GM18499 (cell line): ENCODE data around the gene AGGF1.
"Not testable (repeated sequence)": the region's sequence is repeated elsewhere in the genome, so short reads cannot be mapped to it uniquely, and the experiment has no call there.

Source experiments
- ATAC-seq: cut with Tn5 transposase; IDR thresholded peaks from one replicate; pipeline ENCODE4 v1.9.1; 2021; ENCODE audit warnings: moderate number of reproducible peaks; ENCODE audit not compliant: insufficient read depth, unreplicated experiment

The AGGF1 gene

GRCh38 chr5:77022511-77023417 lies 7.4 kb upstream of the AGGF1 start:
- ATAC-seq, result no peak

DNA sequence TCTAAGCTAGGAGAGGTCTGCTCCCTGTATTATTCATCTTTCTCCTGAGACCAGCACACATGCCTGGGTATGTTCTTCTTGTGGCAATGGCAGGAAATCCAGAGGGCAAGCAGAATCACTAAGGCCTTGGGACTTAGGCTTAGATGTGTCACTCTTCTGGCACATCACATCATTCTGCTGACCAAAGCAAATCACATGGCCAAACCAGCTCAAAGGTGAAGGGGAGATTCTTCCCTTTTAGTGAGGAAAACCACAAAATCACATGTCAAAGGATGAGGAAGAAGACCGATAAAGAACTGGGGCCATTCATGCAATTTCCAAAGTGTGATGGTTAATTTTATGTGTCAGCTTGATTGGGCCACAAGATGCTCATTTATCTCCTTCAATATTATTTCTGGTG lies 5.7 kb upstream of the AGGF1 start:
- ATAC-seq, result no peak

GRCh38 chr5:77028631-77029375 lies 1.4 kb upstream of the AGGF1 start:
- no peak for ATAC-seq

DNA sequence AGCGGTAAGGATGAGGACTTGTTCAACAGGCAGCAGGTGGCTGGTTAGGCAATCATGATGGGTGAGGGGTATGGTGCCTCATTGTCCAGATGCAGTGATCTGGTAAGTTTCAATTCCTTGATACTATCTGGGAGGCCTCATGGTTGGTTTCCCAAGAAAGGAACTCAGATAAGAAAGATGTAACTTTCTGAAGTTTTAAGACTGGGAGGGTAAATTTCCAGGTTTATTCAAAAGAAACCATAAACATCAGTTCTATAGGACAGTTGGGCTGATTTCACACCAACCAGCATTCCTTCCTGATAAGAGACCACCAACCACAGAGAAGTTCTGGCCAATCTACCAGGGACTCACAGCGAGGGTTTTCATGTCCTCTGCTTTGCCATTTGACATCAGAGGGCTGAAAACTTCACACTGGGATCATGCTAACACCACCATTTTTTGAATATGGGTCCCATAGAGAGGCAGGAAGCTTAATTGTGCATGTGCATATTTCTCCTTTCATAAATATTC lies 773 bp upstream of the AGGF1 start:
- no peak for ATAC-seq

GRCh38 chr5:77031891-77032290 lies 1.7 kb downstream of the AGGF1 start:
- no peak for ATAC-seq

GRCh38 chr5:77032635-77033034 lies 2.4 kb downstream of the AGGF1 start:
- ATAC-seq, result no peak

GRCh38 chr5:77033338-77033737 lies 3.1 kb downstream of the AGGF1 start:
- ATAC-seq, result no peak

- no peak for ATAC-seq
Observed at GRCh38 chr5:77035950-77036349, 5.7 kb downstream of the AGGF1 start.

GRCh38 chr5:77046416-77047073 lies 16.3 kb downstream of the AGGF1 start:
- ATAC-seq, result peak; percentile 77

DNA sequence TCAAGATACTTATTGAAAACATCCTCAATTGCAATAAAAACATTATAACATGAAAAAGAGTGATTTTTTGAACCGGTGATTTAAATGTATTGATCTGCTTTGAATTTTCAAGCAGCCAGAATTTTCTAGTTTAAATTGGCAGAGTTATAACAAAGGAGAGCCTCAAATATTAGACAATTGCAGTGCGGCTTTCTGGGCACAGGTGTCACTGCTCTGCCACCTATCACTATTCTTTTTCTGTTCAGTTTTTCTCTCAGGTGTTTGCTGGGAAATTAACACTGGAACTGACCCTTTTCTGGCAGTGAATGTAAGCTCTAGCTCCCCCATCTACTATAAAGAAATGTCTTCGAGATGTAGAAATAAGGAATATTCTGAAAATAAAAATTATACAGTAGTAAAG lies 33.8 kb downstream of the AGGF1 start:
- no peak for ATAC-seq

DNA sequence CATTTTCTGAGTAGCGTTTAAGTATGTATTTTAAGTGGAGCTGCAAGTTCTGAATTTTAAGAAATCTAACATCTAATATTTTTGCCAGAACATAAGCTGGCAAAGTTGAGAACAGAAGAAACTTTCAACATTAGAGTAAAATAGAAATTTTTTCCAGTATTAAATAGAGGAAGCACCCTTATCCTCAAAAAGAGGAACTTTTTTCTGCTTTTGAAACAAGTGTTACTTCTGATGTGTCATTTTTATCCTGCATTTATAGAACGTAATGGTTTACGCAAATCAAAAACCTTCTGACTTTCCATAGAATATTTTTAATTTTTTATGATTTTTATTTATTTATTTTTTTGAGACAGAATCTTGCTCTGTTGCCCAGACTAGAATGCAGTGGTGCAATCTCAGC lies 35.1 kb downstream of the AGGF1 start:
- no peak for ATAC-seq

DNA sequence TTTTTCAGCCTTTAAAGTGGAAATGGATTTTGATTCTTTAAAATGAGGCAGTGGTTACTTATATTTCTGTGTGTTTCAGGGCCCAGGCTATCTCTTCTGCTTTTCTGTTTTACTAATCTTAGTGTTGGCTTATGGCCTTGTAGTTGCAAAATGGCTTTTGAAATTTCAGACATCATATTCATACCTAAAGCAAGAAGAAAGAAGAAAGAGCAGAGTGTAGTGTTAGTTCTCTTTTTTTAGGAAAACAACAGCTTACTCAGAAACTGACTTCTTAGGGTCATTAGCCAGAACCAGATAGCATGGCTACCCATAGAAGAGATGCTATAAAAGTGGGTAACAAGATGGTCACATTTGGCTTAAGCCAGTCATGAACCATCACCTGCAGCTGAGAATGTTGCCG lies 36.0 kb downstream of the AGGF1 start:
- ATAC-seq, result no peak

GRCh38 chr5:77066823-77067442 lies 36.7 kb downstream of the AGGF1 start:
- no peak for ATAC-seq

DNA sequence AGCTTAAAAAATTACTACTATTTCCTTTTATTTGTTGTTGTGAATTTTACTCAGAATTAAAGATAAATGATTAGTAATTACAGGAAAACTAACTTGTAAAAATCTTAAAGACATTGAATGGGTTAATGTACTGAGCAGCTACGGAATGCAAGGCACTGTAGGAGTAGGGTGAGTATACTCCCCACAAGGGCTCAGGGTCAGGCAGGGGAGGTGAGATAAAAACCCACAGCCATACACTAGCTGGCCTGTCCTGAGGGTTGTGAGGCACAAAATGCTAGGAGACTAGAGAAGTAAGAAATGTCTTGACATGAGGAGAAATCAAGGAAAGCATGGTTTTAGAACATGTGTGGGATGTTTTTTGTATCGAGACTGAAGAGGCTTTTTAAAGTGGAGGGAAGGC lies 43.5 kb downstream of the AGGF1 start:
- no peak for ATAC-seq

- ATAC-seq, result no peak
Observed at GRCh38 chr5:77074745-77075144, 44.5 kb downstream of the AGGF1 start.

DNA sequence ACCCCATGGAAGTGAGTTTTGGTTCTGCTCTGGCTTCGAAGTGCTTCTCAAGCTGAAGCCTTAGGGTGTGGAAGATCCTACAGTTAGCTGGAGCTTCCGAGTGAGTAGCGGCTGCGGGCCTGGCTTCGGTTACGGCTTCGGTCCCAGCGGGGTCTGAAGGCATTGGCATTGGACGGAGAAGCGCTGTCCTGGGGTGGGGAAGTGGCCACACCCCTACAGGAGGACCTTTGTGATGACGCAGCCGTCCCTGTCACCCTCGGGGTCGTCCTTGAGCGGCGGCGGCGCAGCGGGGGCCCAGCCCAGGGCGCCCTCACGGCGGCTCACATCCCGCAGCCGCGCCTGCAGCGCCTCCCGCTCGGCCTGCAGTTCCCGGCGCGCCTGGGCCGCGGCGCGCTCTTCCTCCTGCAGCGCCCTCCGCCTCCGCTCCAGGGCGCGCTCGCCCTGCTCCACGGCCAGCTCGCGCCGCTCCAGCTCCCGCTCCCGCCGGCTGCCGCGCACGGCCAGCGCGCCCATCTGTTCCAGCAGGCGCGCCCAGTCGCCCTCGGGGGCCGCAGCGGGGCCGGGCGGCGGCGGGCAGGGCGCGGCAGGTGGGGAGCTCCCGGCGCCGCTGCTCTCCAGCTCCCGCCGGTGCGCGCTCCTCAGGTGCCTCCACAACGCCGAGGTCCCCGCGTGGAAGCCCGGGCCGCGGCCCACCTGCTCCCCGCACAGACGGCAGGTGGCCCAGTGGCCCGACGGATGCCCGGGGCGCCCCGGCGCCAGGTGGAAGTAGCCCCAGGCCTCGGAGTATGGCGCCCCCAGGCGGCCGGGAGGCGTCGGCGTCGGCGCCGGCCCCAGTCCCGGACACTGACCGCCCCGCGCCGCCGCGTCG lies 47.0 kb downstream of the AGGF1 start:
- no peak for ATAC-seq

DNA sequence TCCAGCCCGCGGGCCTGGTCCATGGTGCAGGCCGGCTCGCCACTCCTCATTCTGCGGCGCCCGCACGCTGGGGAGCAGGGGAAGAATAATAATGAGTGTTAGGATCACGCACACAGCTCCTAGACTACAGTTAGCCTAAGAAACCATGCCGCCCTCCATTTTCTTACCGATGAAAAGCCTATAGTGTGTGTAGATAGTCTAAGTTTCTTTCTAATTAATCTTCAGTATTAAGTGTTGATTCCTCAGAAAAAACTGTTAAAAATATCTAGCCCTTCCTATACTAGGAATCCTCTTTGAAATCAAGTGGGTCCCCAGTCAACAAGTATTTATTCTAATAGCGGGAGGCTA lies 47.6 kb downstream of the AGGF1 start:
- no peak for ATAC-seq

GRCh38 chr5:77080479-77080878 lies 50.3 kb downstream of the AGGF1 start:
- not testable (repeated sequence) for ATAC-seq

GRCh38 chr5:77080905-77081304 lies 50.7 kb downstream of the AGGF1 start:
- no peak for ATAC-seq

GRCh38 chr5:77082280-77082679 lies 52.1 kb downstream of the AGGF1 start:
- ATAC-seq, result no peak
